ENCODE data around the gene FILIP1.

FILIP1 gene

GRCh38 chr6:75302280-75302679 lies 191.3 kb downstream of the FILIP1 start:
- no peak for TF ChIP-seq MAX (IDR thresholded peaks at IDR 0.05)
- no peak for TF ChIP-seq CREB1 (IDR thresholded peaks at IDR 0.05; ENCODE audit: low read depth)
- TF ChIP-seq FOXM1 (IDR thresholded peaks at IDR 0.05; ENCODE audit: borderline replicate concordance, low read depth), result no peak
- no peak for TF ChIP-seq EGR1 (IDR thresholded peaks at IDR 0.05)
- TF ChIP-seq TAF1 (IDR thresholded peaks at IDR 0.05; ENCODE audit: low read depth), result no peak
- TF ChIP-seq RAD21 (IDR thresholded peaks at IDR 0.05; ENCODE audit: low read depth), result no peak
- no peak for TF ChIP-seq TEAD4 (IDR thresholded peaks at IDR 0.05)
- no peak for TF ChIP-seq NFIC (IDR thresholded peaks at IDR 0.05)
- TF ChIP-seq REST (IDR thresholded peaks at IDR 0.05; ENCODE audit: low read depth), result no peak
- no peak for TF ChIP-seq CEBPB (IDR thresholded peaks at IDR 0.05)
- no peak for TF ChIP-seq EP300 (IDR thresholded peaks at IDR 0.05; ENCODE audit: borderline replicate concordance)
- TF ChIP-seq YY1 (IDR thresholded peaks at IDR 0.05; ENCODE audit: low read depth), result no peak
- no peak for TF ChIP-seq TCF12 (IDR thresholded peaks at IDR 0.05; ENCODE audit: low read depth)
- no peak for TF ChIP-seq ZBTB7A (IDR thresholded peaks at IDR 0.05; ENCODE audit: low read depth)
- no peak for TF ChIP-seq USF1 (IDR thresholded peaks at IDR 0.05)

GRCh38 chr6:75301537-75301936 lies 192.1 kb downstream of the FILIP1 start:
- TF ChIP-seq TCF12 (IDR thresholded peaks at IDR 0.05; ENCODE audit: low read depth), result no peak
- no peak for TF ChIP-seq YY1 (IDR thresholded peaks at IDR 0.05; ENCODE audit: low read depth)
- TF ChIP-seq FOXM1 (IDR thresholded peaks at IDR 0.05; ENCODE audit: borderline replicate concordance, low read depth), result no peak
- no peak for TF ChIP-seq CEBPB (IDR thresholded peaks at IDR 0.05)
- TF ChIP-seq CREB1 (IDR thresholded peaks at IDR 0.05; ENCODE audit: low read depth), result no peak
- no peak for TF ChIP-seq TAF1 (IDR thresholded peaks at IDR 0.05; ENCODE audit: low read depth)
- TF ChIP-seq TEAD4 (IDR thresholded peaks at IDR 0.05), result no peak
- TF ChIP-seq NFIC (IDR thresholded peaks at IDR 0.05), result no peak
- no peak for TF ChIP-seq REST (IDR thresholded peaks at IDR 0.05; ENCODE audit: low read depth)
- TF ChIP-seq MAX (IDR thresholded peaks at IDR 0.05), result no peak
- no peak for TF ChIP-seq ZBTB7A (IDR thresholded peaks at IDR 0.05; ENCODE audit: low read depth)
- TF ChIP-seq USF1 (IDR thresholded peaks at IDR 0.05), result no peak
- no peak for TF ChIP-seq EGR1 (IDR thresholded peaks at IDR 0.05)
- no peak for TF ChIP-seq RAD21 (IDR thresholded peaks at IDR 0.05; ENCODE audit: low read depth)
- no peak for TF ChIP-seq EP300 (IDR thresholded peaks at IDR 0.05; ENCODE audit: borderline replicate concordance)

- TF ChIP-seq EP300 (IDR thresholded peaks at IDR 0.05; ENCODE audit: borderline replicate concordance), result no peak
- no peak for TF ChIP-seq TCF12 (IDR thresholded peaks at IDR 0.05; ENCODE audit: low read depth)
- TF ChIP-seq TAF1 (IDR thresholded peaks at IDR 0.05; ENCODE audit: low read depth), result no peak
- TF ChIP-seq EGR1 (IDR thresholded peaks at IDR 0.05), result no peak
- no peak for TF ChIP-seq USF1 (IDR thresholded peaks at IDR 0.05)
- no peak for TF ChIP-seq CREB1 (IDR thresholded peaks at IDR 0.05; ENCODE audit: low read depth)
Observed at GRCh38 chr6:75301088-75301487, 192.5 kb downstream of the FILIP1 start.

- TF ChIP-seq TCF12 (IDR thresholded peaks at IDR 0.05; ENCODE audit: low read depth) (no peak), RAD21 (IDR thresholded peaks at IDR 0.05; ENCODE audit: low read depth) (no peak)
Observed at GRCh38 chr6:75300531-75300855, 193.1 kb downstream of the FILIP1 start.

GRCh38 chr6:75299801-75300530 lies 193.6 kb downstream of the FILIP1 start:
- TF ChIP-seq EP300 (IDR thresholded peaks at IDR 0.05; ENCODE audit: borderline replicate concordance), result no peak
- TF ChIP-seq EGR1 (IDR thresholded peaks at IDR 0.05), result no peak
- no peak for TF ChIP-seq MAX (IDR thresholded peaks at IDR 0.05)
- no peak for TF ChIP-seq TEAD4 (IDR thresholded peaks at IDR 0.05)
- TF ChIP-seq TAF1 (IDR thresholded peaks at IDR 0.05; ENCODE audit: low read depth), result no peak
- no peak for TF ChIP-seq REST (IDR thresholded peaks at IDR 0.05; ENCODE audit: low read depth)
- TF ChIP-seq FOXM1 (IDR thresholded peaks at IDR 0.05; ENCODE audit: borderline replicate concordance, low read depth), result no peak
- no peak for TF ChIP-seq RAD21 (IDR thresholded peaks at IDR 0.05; ENCODE audit: low read depth)
- no peak for TF ChIP-seq TCF12 (IDR thresholded peaks at IDR 0.05; ENCODE audit: low read depth)
- no peak for TF ChIP-seq NFIC (IDR thresholded peaks at IDR 0.05)
- no peak for TF ChIP-seq CREB1 (IDR thresholded peaks at IDR 0.05; ENCODE audit: low read depth)
- no peak for TF ChIP-seq YY1 (IDR thresholded peaks at IDR 0.05; ENCODE audit: low read depth)
